Adrenal gland (tissue), 5 donors: ENCODE measurements around the gene KAZALD1.

Experiments
- CTCF ChIP-seq, 6 experiments: fragments of 450-650 bp in 4 of 6; fragments of 200-600 bp in 2 of 6; sonication (generic) in 1 of 6; IDR thresholded peaks; 1 replicate in 5 of 6; 2 replicates in 1 of 6; pipeline versions ENCODE4 v1.5.1 to v1.8.0; 2016 to 2021; ENCODE audit warnings: antibody characterized with exemption in 6 of 6, mild to moderate bottlenecking in 2 of 6, moderate library complexity in 1 of 6
- POLR2A ChIP-seq, 2 donors: fragments of 450-650 bp; IDR thresholded peaks; one replicate each; pipeline ENCODE4 v1.6.1; 2017; ENCODE audit warnings: antibody characterized with exemption in 2 of 2, mild to moderate bottlenecking in 2 of 2, moderate library complexity in 1 of 2
- donor health status: DM: no; HTN: no; CAD: no.

DNA sequence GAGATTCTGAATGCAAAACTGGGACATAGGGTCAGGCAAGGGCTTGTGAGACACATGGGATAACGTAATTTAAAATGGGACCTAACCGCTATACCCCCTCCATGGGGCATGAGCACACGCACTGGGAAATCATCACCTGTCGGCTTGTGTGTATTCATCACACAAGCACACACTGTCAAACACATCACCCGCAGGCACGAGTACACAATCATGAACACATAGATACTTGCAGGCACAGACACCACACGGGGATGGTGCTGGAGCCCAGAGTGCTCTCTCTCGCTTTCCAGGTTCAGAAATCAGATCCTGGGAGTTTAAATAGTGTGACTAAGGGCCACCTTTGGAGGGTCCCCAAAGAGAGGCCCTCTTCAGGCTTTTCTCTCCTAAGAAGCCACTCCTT, 49.8 kb downstream of the KAZALD1 start:
- TF ChIP-seq POLR2A (IDR thresholded peaks at IDR 0.05) (no peak), CTCF (IDR thresholded peaks at IDR 0.05) (no peak)
